NCI-H1930 (cell line): Measurements from ENCODE around the gene MED31.
"Not testable (repeated sequence)": the region's sequence is repeated elsewhere in the genome, so short reads cannot be mapped to it uniquely, and the experiment has no call there.

Experiments used
- DNase-seq, 2 experiments: peaks; one replicate each; lab custom pipeline; 2025; lab: John Stamatoyannopoulos, UW

The MED31 gene

DNA sequence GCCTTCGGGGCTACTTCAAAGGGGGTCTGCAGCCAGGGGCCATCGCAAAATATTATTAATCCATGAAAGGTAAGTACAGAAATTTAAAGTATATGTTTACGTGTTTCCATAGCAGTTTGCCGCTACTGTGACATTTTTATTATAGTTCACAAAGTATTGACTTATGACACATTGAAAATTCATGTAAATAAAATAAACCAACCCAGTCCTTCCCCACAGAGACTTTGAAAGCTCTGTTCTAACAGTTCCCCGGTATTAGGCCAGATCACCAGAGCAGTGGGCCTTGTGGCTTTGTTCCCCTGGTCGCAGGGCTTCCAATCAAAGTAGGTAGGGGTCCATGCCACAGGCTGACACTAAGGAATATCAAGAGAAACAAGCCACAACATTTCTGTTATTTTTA lies 24.8 kb downstream of the MED31 start:
- DNase-seq, result no peak

DNA sequence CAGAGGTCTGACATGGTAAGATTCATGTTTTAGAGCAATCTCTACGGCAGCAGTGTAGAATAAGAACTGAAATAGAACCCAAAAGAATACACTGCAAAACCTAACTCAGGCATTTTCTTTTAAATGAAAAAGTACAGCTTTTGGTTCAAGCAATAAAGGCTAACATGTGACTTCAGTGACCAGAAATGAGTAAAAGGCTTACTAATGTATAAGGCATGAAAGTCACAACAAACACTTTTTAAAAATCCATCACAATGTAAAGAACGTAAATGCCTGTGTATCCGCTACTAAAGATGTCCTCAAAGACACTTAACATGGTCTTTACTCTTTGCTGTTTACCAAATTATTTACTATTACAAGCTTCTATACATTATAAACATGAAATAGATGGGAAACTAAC lies 27.5 kb downstream of the MED31 start:
- DNase-seq, result no peak

DNA sequence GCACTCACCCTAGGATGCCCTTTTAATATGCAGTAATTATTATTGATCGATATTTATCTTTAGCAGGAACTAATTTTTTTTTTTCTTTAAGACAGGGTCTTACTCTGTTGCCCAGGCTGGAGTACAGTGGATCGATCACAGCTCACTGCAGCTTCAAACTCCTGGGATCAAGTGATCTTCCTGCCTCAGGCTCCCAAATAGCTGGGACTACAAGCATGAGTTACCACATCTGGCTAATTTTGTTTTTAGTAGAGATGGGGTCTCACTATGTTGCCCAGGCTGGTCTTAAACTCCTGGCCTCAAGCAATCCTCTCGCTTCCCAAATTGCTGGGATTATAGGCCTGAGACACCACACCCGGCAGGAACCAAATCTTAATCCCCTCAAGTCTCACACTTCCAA lies 40.2 kb downstream of the MED31 start:
- DNase-seq, result no peak

DNA sequence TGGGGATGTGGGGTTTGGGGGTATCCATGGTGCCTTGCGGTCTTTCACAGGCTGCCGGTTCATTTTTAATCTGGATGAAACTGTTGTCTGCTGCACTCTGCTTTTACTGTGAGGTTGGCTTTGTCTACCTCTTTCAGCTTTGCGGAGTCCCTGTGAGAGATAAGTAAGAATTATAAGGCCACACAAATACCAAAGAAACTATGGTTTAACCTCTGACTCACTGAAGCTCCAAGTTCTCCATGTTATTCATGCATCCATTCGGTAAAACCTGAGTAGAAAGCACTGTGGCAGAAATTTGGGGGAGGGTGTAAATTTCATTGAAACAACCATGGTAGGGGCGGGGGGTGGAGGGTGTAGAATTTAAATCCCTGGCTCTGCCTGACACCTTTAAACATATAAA lies 41.4 kb downstream of the MED31 start:
- DNase-seq, result no peak

DNA sequence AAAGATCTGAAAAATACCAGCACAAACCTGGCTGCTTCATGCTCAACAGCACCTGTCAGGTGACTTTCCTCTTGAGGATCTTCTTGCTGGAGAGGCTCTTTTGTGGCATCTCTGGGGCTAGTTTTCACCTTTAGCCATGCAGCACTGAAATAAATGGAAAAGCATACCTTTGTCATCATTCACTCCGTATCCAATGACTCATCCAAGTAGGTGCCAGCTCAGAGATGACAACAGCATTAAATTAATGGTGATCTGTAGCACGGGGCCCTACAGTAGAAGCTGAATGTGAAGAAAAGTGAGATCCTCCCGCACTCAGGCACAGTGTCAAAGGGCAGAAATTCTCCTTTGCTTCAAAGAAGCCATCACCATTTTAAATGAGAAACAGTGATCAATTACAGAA lies 43.1 kb downstream of the MED31 start:
- no peak for DNase-seq

DNA sequence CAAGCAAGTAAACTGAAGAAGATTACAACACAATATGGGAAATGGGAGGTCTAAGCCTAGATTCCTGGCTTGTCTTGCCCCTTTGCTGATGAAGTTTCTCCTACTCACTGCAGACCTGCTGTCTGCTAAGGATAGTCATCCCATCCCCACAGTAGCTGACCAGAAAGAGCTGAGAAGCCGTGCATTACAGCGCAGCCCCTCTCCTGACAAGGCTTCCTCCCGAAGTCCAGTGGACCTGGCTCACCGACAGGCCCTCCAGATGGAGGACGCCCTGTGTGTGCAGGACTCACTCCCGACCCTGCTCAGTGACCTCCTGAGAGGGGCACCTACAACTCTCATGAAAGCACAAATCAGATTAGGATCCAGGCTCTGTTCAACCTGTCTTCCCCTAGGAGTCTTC lies 46.3 kb downstream of the MED31 start:
- no peak for DNase-seq

DNA sequence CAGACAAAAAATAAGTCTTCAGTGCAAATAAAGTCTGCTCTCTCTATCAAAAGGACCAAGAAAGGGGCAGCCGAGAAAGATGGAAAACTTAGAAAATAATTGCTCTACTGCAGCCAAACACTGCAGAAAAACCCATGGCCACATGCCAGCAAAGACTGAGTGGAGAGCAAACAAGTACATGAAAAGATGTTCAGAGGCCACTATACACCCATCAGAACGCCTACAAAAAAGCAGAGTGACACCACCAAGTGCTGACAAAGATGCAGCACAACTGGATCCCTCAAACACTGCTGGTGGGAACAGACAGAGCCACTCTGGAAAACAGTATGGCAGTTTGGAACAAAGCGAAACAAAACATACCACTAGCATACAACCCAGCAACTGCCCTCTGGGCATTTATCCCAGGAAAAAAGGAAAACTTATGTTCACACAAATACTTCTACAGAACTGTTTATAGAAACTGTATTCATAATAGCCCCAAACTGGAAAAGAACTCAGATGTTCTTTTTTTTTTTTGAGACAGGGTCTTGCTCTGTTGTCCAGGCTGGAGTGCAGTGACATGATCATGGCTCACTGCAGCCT lies 47.6 kb downstream of the MED31 start:
- DNase-seq, result no peak

DNA sequence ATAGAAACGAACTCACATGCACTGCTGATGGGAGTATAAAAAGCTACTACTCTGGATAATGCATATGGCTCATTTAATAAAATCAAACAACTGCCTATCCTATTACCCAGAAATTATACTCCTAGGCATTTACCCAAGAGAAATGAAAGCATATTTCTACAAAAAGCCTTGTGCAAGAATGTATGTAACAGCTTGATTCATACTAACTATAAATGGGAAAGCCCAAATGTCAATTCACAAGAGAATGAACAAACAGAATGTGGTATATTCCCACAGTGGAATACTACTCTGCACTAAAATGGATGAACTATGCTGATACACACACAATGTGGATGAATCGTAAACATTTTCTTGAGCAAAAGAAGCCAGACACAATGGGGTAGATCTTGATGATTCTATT lies 49.3 kb downstream of the MED31 start:
- no peak for DNase-seq

DNA sequence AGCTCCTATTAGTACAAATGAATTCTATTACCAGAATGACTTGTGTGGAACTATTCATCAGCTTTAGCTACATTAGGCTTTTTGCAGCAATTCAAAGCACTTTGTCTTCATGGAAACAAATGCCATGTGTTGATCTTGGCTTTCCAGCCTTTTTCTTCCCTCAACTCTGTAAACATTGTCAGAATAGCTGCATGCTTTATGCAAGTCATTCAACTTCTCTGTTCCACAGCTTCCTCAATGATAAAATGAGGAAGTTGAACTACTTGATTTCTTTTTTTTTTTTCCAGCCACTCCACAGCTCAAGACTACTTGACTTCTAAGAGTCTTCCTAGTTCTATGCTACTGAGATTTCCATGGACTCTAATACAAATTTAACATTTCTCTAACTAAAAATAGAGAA lies 52.0 kb downstream of the MED31 start:
- DNase-seq, result peak in 1 of 2 experiments; percentile 12

DNA sequence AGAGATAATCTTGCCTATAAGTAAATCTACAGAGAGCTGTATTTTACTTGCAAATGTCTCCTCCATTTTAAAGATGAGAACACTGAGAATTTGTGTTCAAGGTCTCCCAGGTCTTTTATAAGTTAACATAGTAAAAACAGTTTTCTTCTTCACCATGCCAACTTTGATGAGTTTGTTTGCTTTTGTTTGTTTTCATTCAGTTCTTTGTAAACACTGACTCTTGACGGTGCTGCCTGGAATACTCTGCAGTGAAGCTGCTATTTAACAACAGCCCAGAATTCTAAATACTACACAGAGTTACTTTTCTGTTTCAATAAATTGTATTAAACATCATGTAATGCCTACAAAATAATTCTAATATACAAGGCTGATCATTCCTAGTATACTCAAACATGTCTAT lies 53.7 kb downstream of the MED31 start:
- no peak for DNase-seq

DNA sequence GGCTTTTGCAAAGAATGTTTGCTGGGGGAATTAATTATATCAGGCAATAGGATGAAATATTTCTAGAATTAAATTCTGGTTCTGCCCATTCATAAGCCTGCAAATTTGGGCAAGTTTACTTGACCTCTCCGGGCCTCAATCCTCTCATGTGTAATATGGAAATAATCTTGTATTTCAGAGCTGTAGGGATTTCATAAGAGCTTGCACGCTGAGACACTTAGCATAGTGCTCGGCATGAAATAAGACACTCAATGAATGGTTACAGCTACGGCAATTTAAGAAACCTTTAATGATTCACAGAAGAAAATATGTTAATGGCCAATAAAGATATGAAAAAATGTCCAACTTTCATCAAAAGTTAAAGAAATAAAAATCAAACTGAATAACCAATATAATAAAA lies 54.5 kb downstream of the MED31 start:
- DNase-seq, result no peak

DNA sequence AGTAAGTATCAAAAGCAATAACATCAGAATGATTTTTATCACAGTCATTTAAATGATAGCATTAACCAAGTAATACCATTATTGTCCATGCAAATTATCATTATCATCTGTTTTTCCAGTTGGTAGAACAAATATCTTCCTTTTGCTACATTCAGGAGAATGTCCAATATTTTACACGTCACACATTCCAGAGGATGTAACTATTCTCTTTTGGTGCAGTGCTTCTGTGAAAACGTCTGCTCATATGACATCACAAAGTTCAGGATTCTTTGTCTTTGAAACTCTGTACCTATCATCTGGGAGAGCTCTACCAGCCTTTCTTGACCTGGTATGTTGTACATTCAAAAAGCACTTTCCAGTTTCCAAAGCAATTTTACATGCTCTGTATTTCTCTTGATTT lies 54.9 kb downstream of the MED31 start:
- no peak for DNase-seq

DNA sequence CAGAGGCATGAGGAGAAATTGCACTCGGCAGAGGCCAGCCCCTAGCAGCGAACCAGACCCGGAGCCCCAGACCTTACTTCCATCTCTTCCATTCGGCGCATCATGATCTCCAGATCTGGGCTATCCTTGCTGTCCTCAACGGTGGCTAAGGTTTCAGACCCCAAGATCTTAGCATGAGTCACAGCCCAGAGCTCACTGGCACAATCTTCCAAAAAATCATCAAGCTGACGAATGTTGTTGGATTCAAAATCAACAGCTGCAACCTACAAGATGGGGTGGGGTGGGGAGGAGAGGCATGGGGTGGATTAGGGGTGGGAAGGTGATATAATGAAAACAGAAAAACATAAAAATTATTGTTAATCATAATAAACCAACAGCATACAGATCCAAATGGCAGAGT lies 55.3 kb downstream of the MED31 start:
- DNase-seq, result no peak

DNA sequence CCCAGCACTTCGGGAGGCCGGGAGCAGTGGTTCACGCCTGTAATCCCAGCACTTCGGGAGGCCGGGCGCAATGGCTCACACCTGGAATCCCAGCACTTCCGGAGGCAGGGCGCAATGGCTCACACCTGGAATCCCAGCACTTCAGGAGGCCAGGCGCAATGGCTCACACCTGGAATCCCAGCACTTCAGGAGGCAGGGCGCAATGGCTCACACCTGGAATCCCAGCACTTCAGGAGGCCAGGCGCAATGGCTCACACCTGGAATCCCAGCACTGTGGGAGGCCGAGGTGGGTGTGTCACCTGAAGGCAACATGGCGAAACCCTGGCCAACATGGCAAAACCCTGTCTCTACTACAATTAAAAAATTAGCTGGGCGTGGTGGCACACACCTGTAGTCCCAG lies 58.0 kb downstream of the MED31 start:
- not testable (repeated sequence) for DNase-seq
